DOHH2 (cell line): ENCODE results near the gene MAGI3.

Experiments
- H3F3A ChIP-seq: fragments of 200-600 bp; sonication (generic), shearing (Covaris generic); 2 replicates; pipeline ENCODE4 v1.6.0; 2016; ENCODE audit warnings: antibody characterized with exemption, mild to moderate bottlenecking; ENCODE audit not compliant: control insufficient read depth, insufficient read depth
- H3K27ac ChIP-seq: fragments of 200-600 bp; sonication (generic); 2 replicates; pipeline ENCODE4 v1.5.1; 2014; ENCODE audit warnings: low read depth, mild to moderate bottlenecking, low read length, moderate library complexity
- H3K27me3 ChIP-seq: fragments of 200-600 bp; sonication (generic); 2 replicates; pipeline ENCODE4 v1.6.1; 2014; ENCODE audit warnings: mild to moderate bottlenecking, low read length, mixed read lengths; ENCODE audit not compliant: control insufficient read depth
- H3K36me3 ChIP-seq: fragments of 200-600 bp; sonication (generic); 2 replicates; pipeline ENCODE4 v1.6.1; 2014; ENCODE audit warnings: mild to moderate bottlenecking, low read length, moderate library complexity, mixed read lengths; ENCODE audit not compliant: control insufficient read depth
- H3K4me1 ChIP-seq: fragments of 200-600 bp; sonication (generic); 2 replicates; pipeline ENCODE4 v1.6.1; 2014; ENCODE audit warnings: mild to moderate bottlenecking, low read length, mixed read lengths; ENCODE audit not compliant: control insufficient read depth
- H3K4me2 ChIP-seq: fragments of 200-600 bp; sonication (generic); 2 replicates; pipeline ENCODE4 v1.6.0; 2014; ENCODE audit warnings: mild to moderate bottlenecking, low read length, moderate library complexity
- H3K4me3 ChIP-seq: fragments of 200-600 bp; sonication (generic); 2 replicates; pipeline ENCODE4 v1.5.1; 2014; ENCODE audit warnings: mild to moderate bottlenecking, low read length, mixed read lengths
- H3K79me2 ChIP-seq: fragments of 200-600 bp; sonication (generic); 2 replicates; pipeline ENCODE4 v1.6.1; 2014; ENCODE audit warnings: mild to moderate bottlenecking, low read length, mixed read lengths; ENCODE audit not compliant: control insufficient read depth
- H3K9me2 ChIP-seq: fragments of 200-600 bp; sonication (generic); replicated peaks from 2 replicates; pipeline ENCODE4 v1.6.1; 2014; ENCODE audit warnings: mild to moderate bottlenecking, low read length, mixed read lengths; ENCODE audit not compliant: control insufficient read depth
- H3K9me3 ChIP-seq: fragments of 200-600 bp; sonication (generic); 2 replicates; pipeline ENCODE4 v1.6.1; 2014; ENCODE audit warnings: antibody characterized with exemption, low read length, mixed read lengths; ENCODE audit not compliant: control insufficient read depth, insufficient read depth
- H4K20me1 ChIP-seq: fragments of 200-600 bp; sonication (generic); 2 replicates; pipeline ENCODE4 v1.6.0; 2014; ENCODE audit warnings: low read depth, mild to moderate bottlenecking, antibody characterized with exemption, low read length, moderate library complexity; ENCODE audit not compliant: control insufficient read depth, insufficient read depth
- EZH2phosphoT487 ChIP-seq: fragments of 200-600 bp; sonication (generic); IDR thresholded peaks from 2 replicates; pipeline ENCODE4 v1.6.1; 2017; ENCODE audit warnings: borderline replicate concordance, mild to moderate bottlenecking, antibody characterized with exemption, low read length, moderate library complexity, mixed read lengths
- TF ChIP-seq, protein P1 (sequence below): fragments of 200-600 bp; sonication (generic); IDR thresholded peaks from one replicate; pipeline ENCODE4 v1.5.1; 2014; ENCODE audit warnings: antibody characterized with exemption, mild to moderate bottlenecking, low read depth, low read length; ENCODE audit not compliant: poor library complexity, severe bottlenecking

MAGI3 gene

DNA sequence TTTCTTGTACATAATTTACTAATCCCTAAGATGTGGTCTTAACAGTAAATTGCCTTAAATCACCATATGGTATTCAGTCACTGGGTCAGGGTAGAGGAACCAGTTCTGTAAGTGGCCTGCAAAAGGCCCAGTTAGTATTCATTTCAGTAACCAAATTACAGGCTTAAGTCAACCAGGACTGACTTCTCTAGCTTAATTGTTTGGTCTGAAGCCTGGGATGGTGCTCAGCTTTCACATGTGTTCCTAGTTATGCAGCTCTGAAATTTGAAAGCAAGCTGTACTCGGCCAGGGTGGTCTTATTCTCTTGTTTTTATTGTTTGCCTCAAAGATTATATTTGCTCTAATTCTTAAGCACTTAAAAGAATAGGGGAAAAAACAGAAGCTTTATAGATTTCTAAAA is 144.6 kb downstream of the MAGI3 start:
- Histone ChIP-seq H3K4me1 (no peaks in the 10 kb centered on the region), H3K27ac (no peak overlapping the region), H3K9me3 (no peaks in the 10 kb centered on the region), H3K79me2 (no peaks in the 10 kb centered on the region), H3K4me3 (no peak overlapping the region), H3K4me2 (no peak overlapping the region), H3K36me3 (no peaks in the 10 kb centered on the region), H3K27me3 (no peaks in the 10 kb centered on the region), H4K20me1 (no peaks in the 10 kb centered on the region), H3K9me2 (no peaks in the 10 kb centered on the region), H3F3A (no peaks in the 10 kb centered on the region)
- TF ChIP-seq, protein P1, sequence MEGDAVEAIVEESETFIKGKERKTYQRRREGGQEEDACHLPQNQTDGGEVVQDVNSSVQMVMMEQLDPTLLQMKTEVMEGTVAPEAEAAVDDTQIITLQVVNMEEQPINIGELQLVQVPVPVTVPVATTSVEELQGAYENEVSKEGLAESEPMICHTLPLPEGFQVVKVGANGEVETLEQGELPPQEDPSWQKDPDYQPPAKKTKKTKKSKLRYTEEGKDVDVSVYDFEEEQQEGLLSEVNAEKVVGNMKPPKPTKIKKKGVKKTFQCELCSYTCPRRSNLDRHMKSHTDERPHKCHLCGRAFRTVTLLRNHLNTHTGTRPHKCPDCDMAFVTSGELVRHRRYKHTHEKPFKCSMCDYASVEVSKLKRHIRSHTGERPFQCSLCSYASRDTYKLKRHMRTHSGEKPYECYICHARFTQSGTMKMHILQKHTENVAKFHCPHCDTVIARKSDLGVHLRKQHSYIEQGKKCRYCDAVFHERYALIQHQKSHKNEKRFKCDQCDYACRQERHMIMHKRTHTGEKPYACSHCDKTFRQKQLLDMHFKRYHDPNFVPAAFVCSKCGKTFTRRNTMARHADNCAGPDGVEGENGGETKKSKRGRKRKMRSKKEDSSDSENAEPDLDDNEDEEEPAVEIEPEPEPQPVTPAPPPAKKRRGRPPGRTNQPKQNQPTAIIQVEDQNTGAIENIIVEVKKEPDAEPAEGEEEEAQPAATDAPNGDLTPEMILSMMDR: no peak
- TF ChIP-seq EZH2phosphoT487: no peak

DNA sequence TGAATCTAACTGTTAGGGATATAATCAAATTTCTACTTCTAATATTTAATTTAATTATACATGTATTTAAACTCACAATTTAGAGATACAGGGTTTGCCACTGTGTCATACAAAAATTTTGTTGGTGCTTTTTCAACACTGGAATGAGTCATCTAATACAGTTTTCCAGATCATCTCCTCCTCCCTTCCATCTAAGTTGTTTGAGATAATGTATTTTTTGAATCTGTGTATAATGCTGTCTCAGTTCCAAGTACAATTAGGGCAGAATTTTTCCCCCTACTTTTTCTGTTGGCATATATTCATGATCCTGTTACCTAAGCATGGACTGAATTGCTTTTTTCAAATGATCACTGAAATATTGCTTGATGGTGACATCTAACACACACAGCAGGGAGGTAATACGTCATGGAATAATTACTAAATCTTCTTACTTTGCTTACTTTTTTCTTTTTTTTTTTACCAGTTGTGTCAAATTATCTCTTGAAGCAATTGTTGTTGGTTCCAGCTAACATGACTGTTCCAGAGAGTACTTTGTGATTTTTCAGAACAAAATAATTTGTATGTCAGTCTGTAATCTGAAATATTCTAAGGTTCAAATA is 146.0 kb downstream of the MAGI3 start:
- Histone ChIP-seq H3K4me3 (no peak overlapping the region), H3K79me2 (no peaks in the 10 kb centered on the region), H3K27ac (no peak overlapping the region), H3K4me2 (no peak overlapping the region), H3K27me3 (no peaks in the 10 kb centered on the region; the same call in 1 of the 2 replicates), H3F3A (no peaks in the 10 kb centered on the region), H3K9me2 (no peaks in the 10 kb centered on the region), H3K36me3 (no peaks in the 10 kb centered on the region), H3K9me3 (no peaks in the 10 kb centered on the region), H3K4me1 (no peaks in the 10 kb centered on the region), H4K20me1 (no peaks in the 10 kb centered on the region)
- TF ChIP-seq, protein P1: no peak
- TF ChIP-seq EZH2phosphoT487: no peak

DNA sequence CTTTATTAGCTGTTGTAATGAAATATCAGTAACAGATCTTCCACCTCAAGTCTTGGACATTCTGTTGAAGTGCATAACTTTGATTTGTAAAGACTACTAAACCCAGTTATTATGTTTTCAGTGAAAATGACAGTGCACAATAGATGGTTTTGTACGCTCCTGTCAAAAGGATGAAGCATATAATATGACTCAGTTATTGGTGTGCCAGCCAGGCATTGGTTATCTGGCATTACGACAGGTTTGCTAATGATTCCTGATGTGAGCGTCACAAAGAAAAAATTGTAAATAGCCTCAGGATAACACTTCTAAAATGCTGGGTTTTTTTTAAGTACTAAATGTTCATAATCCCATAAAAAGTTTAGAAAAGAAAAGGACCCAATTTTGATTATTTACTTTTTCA is 147.9 kb downstream of the MAGI3 start:
- Histone ChIP-seq H3K9me2 (no peaks in the 10 kb centered on the region), H3K4me2 (no peak overlapping the region), H4K20me1 (no peaks in the 10 kb centered on the region), H3F3A (no peaks in the 10 kb centered on the region), H3K9me3 (no peaks in the 10 kb centered on the region), H3K79me2 (no peaks in the 10 kb centered on the region), H3K4me3 (no peak overlapping the region), H3K27ac (no peak overlapping the region), H3K4me1 (no peaks in the 10 kb centered on the region), H3K27me3 (no peaks in the 10 kb centered on the region; the same call in 1 of the 2 replicates), H3K36me3 (no peaks in the 10 kb centered on the region)
- no peak for TF ChIP-seq EZH2phosphoT487
- TF ChIP-seq, protein P1: no peak
